HepG2 (cell line): ENCODE measurements around the gene LRRC8E. TPM values are rescaled to one million over a fixed set of nuclear protein-coding genes. Genes with fewer than 3 reads are reported as not detected.

Experiments used
- AHR ChIP-seq: IDR thresholded peaks from 2 replicates; pipeline ENCODE4 v1.6.1; 2018; ENCODE audit warnings: missing genetic modification reagents, missing compliant biosample characterization
- CENPT ChIP-seq: sonication (generic); formaldehyde crosslinking; IDR thresholded peaks from 2 replicates; pipeline ENCODE4 v1.8.0; 2022; ENCODE audit warnings: low read depth, mild to moderate bottlenecking, moderate library complexity, missing genetic modification reagents
- CENPX ChIP-seq: sonication (generic); formaldehyde crosslinking; IDR thresholded peaks from 2 replicates; pipeline ENCODE4 v1.9.0; 2021; ENCODE audit warnings: mild to moderate bottlenecking, missing genetic modification reagents, moderate library complexity
- ETV5 ChIP-seq: IDR thresholded peaks from 2 replicates; pipeline ENCODE4 v1.6.1; 2018; ENCODE audit warnings: missing biosample characterization, missing genetic modification reagents, inconsistent platforms, borderline replicate concordance
- ETV6 ChIP-seq: sonication (generic); formaldehyde crosslinking; conservative IDR thresholded peaks from 2 replicates; pipeline ENCODE4 v1.4.0; 2020; ENCODE audit warnings: missing genetic modification reagents
- IKZF4 ChIP-seq: sonication (generic); formaldehyde crosslinking; IDR thresholded peaks from 2 replicates; pipeline ENCODE4 v1.5.1; 2020; ENCODE audit warnings: borderline replicate concordance, mild to moderate bottlenecking, low read depth, missing genetic modification reagents; ENCODE audit errors: not compliant biosample characterization
- IRF1 ChIP-seq: sonication (generic); formaldehyde crosslinking; IDR thresholded peaks from 2 replicates; pipeline ENCODE4 v1.4.0; 2020; ENCODE audit warnings: low read depth, mild to moderate bottlenecking, missing genetic modification reagents
- PITX1 ChIP-seq: sonication (generic); formaldehyde crosslinking; IDR thresholded peaks from 2 replicates; pipeline ENCODE4 v1.5.1; 2020; ENCODE audit warnings: mild to moderate bottlenecking, missing genetic modification reagents
- PRMT3 ChIP-seq: sonication (generic); formaldehyde crosslinking; IDR thresholded peaks from 2 replicates; pipeline ENCODE4 v1.8.1; 2022; ENCODE audit warnings: low read depth, mild to moderate bottlenecking, moderate library complexity, missing genetic modification reagents, borderline replicate concordance
- REPIN1 ChIP-seq: sonication (generic); formaldehyde crosslinking; IDR thresholded peaks from 2 replicates; pipeline ENCODE4 v1.8.0; 2022; ENCODE audit warnings: missing genetic modification reagents, low read depth, mild to moderate bottlenecking, borderline replicate concordance
- SALL1 ChIP-seq: sonication (generic); formaldehyde crosslinking; IDR thresholded peaks from 2 replicates; pipeline ENCODE4 v1.8.0; 2022; ENCODE audit warnings: mild to moderate bottlenecking, missing genetic modification reagents
- SALL2 ChIP-seq: sonication (generic); formaldehyde crosslinking; IDR thresholded peaks from 2 replicates; pipeline ENCODE4 v1.8.1; 2023; ENCODE audit warnings: mild to moderate bottlenecking, missing genetic modification reagents, inconsistent platforms
- SIN3A ChIP-seq: IDR thresholded peaks from 2 replicates; pipeline ENCODE4 v1.6.1; 2011; ENCODE audit warnings: low read depth, mild to moderate bottlenecking, control low read depth, low read length, borderline replicate concordance
- SYNCRIP ChIP-seq: fragments of 200-400 bp; formaldehyde crosslinking; IDR thresholded peaks from 2 replicates; pipeline ENCODE4 v1.6.1; 2018; ENCODE audit warnings: mild to moderate bottlenecking, low read depth, low read length; ENCODE audit not compliant: insufficient read depth
- TMF1 ChIP-seq: sonication (generic); formaldehyde crosslinking; IDR thresholded peaks from 2 replicates; pipeline ENCODE4 v1.8.1; 2022; ENCODE audit warnings: low read depth, missing genetic modification reagents
- TRAFD1 ChIP-seq: sonication (generic); formaldehyde crosslinking; IDR thresholded peaks from 2 replicates; pipeline ENCODE4 v1.5.1; 2020; ENCODE audit warnings: missing genetic modification reagents, mild to moderate bottlenecking, borderline replicate concordance
- YEATS2 ChIP-seq: sonication (generic); formaldehyde crosslinking; IDR thresholded peaks from 2 replicates; pipeline ENCODE4 v1.4.0; 2020; ENCODE audit warnings: missing genetic modification reagents, borderline replicate concordance
- ZFP37 ChIP-seq: sonication (generic); formaldehyde crosslinking; IDR thresholded peaks from 2 replicates; pipeline ENCODE4 v1.4.0; 2020; ENCODE audit warnings: missing genetic modification reagents, borderline replicate concordance
- ZFP62 ChIP-seq: sonication (generic); formaldehyde crosslinking; IDR thresholded peaks from 2 replicates; pipeline ENCODE4 v1.4.0; 2020; ENCODE audit warnings: missing genetic modification reagents
- ZNF496 ChIP-seq: sonication (generic); formaldehyde crosslinking; IDR thresholded peaks from 2 replicates; pipeline ENCODE4 v1.8.1; 2023; ENCODE audit warnings: mild to moderate bottlenecking, moderate library complexity, missing genetic modification reagents; ENCODE audit not compliant: insufficient replicate concordance
- ZNF597 ChIP-seq: sonication (generic); formaldehyde crosslinking; IDR thresholded peaks from 2 replicates; pipeline ENCODE4 v1.5.0; 2020; ENCODE audit warnings: missing genetic modification reagents
- ZNF615 ChIP-seq: sonication (generic); formaldehyde crosslinking; IDR thresholded peaks from 2 replicates; pipeline ENCODE4 v1.5.0; 2020; ENCODE audit warnings: mild to moderate bottlenecking, missing genetic modification reagents, borderline replicate concordance
- ZNF672 ChIP-seq: sonication (generic); formaldehyde crosslinking; IDR thresholded peaks from 2 replicates; pipeline ENCODE4 v1.8.1; 2022; ENCODE audit warnings: missing genetic modification reagents
- polyA plus RNA-seq, 8 experiments: library from polyadenylated mRNA; depleted of rRNA in 3 of 8; stranded (reverse) in 7 of 8; unstranded in 1 of 8; fragments of >200 nt; fragmentation: Illumina TruSeq in 4 of 8; extraction: Trizol in 4 of 8; gene quantifications; 2 replicates each; pipeline versions ENCODE4 v1.2.1 to v1.2.3, GENCODE V29; 2011 to 2016; ENCODE audit warnings: low read depth in 4 of 8, missing spikeins in 1 of 8, mixed read lengths in 1 of 8; ENCODE audit not compliant: insufficient read depth in 1 of 8
- total RNA-seq, 5 experiments: library from RNA; depleted of rRNA; stranded (reverse); fragments of >200 nt; fragmentation: Illumina TruSeq; extraction: Trizol; gene quantifications; 2 replicates each; pipeline ENCODE4 v1.2.3, GENCODE V29; 2016; ENCODE audit warnings: low read depth in 1 of 5
- TF ChIP-seq, protein P1 (sequence below): sonication (generic); formaldehyde crosslinking; conservative IDR thresholded peaks from 2 replicates; pipeline ENCODE4 v1.8.0; 2022; ENCODE audit warnings: low read depth, missing genetic modification reagents
- TF ChIP-seq, protein P2 (sequence below): sonication (generic); formaldehyde crosslinking; IDR thresholded peaks from 2 replicates; pipeline ENCODE4 v1.4.0; 2020; ENCODE audit warnings: mild to moderate bottlenecking, missing genetic modification reagents
- TF ChIP-seq, protein P3 (sequence below): IDR thresholded peaks from 2 replicates; pipeline ENCODE4 v1.6.1; 2016; ENCODE audit warnings: mild to moderate bottlenecking, missing biosample characterization, missing genetic modification reagents

LRRC8E gene
- total and polyA plus RNA-seq, 2 of the 13 experiments (the other 11 are each of a cell fraction or from before 2014, with no cell fraction given): 8.0 to 10.3 TPM

GRCh38 chr19:7897292-7897691 lies 9.0 kb downstream of the LRRC8E start (continued):
- TF ChIP-seq, protein P1, sequence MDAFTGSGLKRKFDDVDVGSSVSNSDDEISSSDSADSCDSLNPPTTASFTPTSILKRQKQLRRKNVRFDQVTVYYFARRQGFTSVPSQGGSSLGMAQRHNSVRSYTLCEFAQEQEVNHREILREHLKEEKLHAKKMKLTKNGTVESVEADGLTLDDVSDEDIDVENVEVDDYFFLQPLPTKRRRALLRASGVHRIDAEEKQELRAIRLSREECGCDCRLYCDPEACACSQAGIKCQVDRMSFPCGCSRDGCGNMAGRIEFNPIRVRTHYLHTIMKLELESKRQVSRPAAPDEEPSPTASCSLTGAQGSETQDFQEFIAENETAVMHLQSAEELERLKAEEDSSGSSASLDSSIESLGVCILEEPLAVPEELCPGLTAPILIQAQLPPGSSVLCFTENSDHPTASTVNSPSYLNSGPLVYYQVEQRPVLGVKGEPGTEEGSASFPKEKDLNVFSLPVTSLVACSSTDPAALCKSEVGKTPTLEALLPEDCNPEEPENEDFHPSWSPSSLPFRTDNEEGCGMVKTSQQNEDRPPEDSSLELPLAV (CRISPR knock-in tag): no peak
- TF ChIP-seq ZNF496 (CRISPR knock-in tag) (no peak), ZNF672 (CRISPR knock-in tag) (no peak), SYNCRIP (no peak), YEATS2 (CRISPR knock-in tag) (no peak), PITX1 (peak; percentile 92), ETV5 (CRISPR knock-in tag) (no peak), TRAFD1 (no peak), AHR (CRISPR knock-in tag) (no peak), IRF1 (CRISPR knock-in tag) (no peak), ZFP62 (no peak), CENPX (no peak), ZNF615 (CRISPR knock-in tag) (no peak), ZNF597 (CRISPR knock-in tag) (no peak), SIN3A (no peak), CENPT (CRISPR knock-in tag) (no peak), SALL2 (CRISPR knock-in tag) (no peak; the same call in 1 of the 2 replicates), PRMT3 (CRISPR knock-in tag) (no peak), IKZF4 (CRISPR knock-in tag) (no peak), ZFP37 (CRISPR knock-in tag) (no peak), SALL1 (peak; percentile 73), ETV6 (CRISPR knock-in tag) (no peak), TMF1 (CRISPR knock-in tag) (no peak), REPIN1 (no peak)
- TF ChIP-seq, protein P2, sequence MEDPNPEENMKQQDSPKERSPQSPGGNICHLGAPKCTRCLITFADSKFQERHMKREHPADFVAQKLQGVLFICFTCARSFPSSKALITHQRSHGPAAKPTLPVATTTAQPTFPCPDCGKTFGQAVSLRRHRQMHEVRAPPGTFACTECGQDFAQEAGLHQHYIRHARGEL (CRISPR knock-in tag): no peak
- TF ChIP-seq, protein P3, sequence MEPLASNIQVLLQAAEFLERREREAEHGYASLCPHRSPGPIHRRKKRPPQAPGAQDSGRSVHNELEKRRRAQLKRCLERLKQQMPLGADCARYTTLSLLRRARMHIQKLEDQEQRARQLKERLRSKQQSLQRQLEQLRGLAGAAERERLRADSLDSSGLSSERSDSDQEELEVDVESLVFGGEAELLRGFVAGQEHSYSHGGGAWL: no peak
